ENCODE data around the gene SCARB1.

Gene SCARB1

DNA sequence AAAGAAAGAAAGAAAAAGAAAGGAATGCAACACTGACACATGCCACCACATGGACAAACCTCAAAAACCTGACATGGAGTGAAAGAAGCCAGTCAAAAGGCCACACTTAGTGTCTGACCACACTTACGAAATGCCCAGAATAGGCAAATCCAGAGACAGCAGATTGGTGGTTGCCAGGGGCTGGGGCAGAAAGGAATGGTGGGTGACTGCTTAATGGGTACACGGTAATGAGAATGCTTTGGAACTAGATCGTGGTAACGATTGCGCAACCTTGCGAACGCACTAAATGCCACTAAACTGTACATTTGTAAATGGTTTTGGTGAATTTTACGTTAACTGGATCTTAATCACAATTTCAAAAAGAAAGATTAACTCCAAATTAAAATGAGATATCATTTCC is 39.5 kb downstream of the SCARB1 start:
- no peak for DNase-seq (ENCODE audit: low read depth in 2 of 3, low spot score in 2 of 3)

DNA sequence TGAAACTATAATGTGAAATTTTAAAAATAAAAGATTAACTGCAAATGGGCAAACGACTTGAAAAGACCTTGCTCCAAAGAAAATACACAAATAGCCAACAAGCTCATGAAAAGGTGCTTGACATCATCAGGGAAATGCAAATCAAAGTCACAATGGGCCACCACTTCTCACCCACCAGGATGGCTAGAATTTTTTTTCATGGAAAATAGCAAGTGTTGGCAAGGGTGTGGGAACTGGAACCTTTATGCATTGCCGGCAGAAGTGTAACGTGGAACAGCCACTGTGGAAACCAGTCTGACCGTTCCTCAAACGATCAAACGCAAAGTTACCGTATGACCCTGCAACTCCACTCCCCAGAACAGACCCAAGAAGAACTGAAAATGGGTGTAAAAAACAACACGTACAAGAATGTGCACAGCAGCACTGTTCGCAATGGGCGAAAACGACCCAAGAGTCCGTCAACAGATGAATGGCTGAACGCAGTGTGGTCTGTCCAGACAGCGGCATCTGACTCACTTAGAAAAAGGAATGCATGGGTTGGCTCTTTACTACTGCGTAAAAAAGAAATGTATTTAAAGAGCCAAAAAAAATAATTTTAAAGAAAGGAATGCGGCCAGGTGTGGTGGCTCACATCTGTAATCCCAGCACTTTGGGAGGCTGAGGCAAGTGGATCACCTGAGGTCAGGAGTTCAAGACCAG is 40.2 kb downstream of the SCARB1 start:
- no peak for DNase-seq (ENCODE audit: low read depth in 2 of 3, low spot score in 2 of 3)

DNA sequence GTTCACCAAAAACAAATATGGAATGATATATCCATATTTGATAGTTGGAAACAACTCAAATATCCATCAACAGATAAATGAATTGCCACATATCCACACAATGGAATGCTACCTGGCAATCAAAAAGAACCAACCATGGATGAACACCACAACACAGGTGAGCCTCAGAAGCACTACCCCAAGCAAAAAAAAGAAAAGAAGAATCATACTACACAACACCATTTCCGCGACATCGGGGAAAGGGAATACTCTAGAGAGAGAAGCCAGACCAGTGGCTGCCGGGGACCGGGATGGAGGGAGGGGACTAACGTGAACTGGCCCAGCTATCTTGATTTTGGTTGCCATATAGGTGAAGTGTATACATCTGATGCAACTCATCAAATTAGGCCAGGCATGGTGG is 41.4 kb downstream of the SCARB1 start:
- no peak for DNase-seq (ENCODE audit: low read depth in 2 of 3, low spot score in 2 of 3)

DNA sequence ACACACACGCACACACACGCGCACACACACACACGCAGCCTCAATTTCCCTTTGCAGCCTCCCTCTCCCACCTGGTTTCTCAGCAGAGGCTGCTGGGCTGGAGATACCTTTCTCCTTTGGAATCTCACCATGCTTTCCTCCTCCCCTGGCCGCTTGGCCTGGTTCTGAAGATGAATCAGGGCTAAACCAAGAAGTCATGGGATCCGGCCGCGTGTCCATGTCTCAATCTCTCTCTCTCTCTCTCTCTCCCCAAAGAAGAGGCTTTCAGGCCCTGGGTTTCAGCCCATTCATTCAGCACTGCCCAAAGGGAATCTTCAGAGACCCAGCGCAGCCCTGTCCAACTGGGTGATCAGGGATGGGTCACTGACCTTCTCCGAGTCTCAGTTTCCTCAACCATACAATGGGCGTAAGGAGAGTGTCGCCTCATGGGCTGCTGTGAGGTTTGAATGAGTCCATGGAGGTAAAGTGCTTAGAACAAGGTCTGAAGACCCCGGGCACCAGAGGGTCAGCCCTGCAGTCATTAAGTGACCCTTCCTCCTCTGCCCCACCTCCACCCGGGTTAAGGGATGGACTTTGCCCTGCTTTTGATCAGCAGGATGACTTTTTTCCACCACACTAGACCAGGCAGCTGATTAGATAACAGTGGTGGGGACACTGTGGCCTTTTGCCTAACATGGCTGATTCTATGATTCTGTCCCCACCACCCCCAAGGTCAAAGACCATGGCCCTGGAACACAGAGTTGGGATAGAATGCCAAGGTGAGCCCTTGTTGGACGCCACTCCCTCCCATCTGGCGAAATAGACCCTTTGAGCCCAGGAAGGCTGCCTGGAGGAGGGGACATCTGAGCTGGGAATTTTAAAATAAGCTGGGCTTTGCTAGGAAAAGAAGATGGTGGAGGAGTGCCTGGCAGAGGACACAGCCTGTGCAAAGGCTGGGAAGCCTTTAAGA is 42.1 kb downstream of the SCARB1 start:
- no peak for DNase-seq (ENCODE audit: low read depth in 2 of 3, low spot score in 2 of 3)

DNA sequence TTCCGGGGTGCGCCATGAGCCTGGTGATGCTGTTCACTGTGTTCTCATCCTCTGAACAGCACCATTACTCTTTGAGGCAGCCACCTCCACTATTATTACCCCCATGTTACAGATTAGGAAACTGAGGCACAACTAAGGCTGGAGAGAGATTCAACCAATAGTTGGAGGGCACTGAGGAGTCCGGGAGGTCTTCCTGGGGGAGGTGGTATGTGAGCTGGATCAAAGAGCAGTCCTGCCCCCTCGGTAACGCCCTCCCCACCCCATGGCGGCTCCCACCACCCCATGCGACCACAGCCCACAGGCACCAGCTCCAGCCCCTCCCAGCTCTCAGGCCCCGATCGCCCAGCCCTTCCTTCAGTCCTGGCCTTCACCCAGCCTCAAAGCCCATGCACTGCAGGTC is 43.5 kb downstream of the SCARB1 start:
- DNase-seq (ENCODE audit: low read depth in 2 of 3, low spot score in 2 of 3): no peak

DNA sequence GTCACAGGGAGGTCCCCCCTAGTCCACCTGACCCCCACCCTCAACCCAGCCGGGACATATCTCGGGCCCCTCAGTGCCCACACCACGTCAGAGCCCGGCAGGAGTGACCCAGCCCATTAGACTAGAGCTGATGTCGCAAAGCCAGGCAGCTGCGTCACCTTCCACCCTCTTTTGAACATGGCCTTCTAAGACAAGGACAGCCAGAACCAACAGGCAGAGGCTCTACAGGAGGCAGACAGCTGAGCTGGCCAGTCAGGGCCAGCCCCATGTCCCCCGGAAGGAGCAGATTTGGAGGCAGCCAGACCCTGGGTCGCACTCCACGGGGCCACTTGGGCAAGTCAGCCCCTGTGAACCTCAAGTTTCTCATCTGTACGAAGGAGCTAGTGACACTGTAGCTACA is 44.1 kb downstream of the SCARB1 start:
- DNase-seq (ENCODE audit: low read depth in 2 of 3, low spot score in 2 of 3): no peak

DNA sequence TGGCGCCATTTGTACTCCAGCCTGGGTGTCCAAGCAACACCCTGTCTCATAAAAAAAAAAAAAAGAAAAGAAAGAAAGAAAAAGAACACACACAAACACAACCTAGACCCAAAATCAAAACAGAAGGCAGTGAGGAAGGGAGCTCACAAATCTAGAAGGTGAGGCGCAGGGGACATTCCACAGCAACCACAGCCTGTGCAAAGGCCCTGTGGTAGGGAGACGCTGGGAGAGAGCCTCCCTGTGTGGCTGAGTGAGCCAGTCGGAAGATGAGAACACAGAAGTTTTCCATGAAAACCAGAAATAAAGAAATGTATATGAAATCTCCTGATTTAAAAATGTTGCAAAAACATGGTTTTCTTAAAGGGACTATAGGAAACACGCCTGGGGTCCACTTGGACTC is 44.6 kb downstream of the SCARB1 start:
- no peak for DNase-seq (ENCODE audit: low read depth in 2 of 3, low spot score in 2 of 3)

DNA sequence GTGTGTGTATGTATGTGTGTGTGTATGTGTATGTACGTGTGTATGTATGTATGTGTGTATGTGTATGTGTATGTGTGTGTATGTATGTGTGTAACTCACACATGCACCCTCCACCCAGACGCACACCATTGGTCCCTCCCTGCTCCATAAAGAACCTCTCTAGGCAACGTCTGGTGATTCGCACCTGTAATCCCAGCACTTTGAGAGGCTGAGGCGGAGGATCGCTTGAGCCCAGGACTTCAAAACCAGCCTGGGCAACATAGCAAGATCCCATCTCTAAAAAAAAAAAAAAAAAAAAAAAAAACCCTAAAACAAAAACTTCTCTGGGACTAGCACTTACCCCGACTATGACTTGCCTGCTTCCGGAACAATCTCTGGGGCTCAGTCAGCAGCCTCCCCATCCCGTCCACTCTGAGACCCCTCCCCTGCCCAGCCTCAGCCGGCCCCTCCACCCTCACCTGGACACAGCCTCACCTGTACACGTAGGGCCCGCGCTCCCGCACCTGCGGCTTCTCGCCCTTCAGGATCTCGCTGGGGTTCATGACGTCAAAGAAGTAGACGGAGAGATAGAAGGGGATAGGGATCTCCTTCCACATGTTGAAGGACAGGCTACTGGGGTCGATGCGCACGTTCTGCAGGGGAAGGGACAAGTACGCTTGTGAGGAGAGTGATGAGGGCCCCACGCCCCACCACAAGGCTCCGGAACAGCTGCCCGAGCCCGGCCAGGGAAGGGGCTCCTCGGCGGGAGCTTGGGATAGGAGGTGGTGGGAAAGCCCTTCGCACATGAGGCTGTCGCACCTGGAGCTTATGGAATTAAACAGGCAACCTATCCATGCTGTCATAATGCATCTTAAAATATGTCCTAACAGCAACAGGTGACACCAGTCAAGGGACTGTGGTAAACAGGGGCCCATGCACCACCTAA is 46.3 kb downstream of the SCARB1 start:
- DNase-seq (ENCODE audit: low read depth in 2 of 3, low spot score in 2 of 3): no peak

DNA sequence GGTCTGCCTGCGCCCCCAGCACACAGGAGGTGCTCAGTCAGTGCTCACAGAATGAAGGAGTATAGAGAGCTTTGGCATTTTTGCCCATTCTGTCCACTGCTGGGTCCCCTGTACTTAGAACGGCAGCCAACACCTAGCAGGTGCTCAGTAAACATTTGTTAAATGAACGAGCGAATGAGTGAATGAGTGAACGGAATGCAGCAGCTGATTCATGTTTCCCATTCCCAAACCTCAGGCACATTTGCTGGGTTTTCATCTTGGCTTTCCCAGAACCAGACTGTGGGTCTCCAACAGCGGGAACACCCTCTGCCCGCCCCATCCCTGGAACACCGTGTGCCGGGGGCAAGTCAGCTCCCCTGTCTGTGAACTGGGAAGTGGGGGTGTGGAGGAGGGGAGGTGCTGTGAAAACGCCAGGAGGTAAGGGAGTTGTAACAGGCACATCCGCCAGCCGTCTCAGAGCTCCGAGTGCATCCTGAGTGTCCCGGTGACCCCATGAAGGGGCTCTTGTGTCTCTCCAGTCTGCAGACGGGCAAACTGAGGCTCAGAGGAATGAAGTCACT is 47.3 kb downstream of the SCARB1 start:
- no peak for DNase-seq (ENCODE audit: low read depth in 2 of 3, low spot score in 2 of 3)

DNA sequence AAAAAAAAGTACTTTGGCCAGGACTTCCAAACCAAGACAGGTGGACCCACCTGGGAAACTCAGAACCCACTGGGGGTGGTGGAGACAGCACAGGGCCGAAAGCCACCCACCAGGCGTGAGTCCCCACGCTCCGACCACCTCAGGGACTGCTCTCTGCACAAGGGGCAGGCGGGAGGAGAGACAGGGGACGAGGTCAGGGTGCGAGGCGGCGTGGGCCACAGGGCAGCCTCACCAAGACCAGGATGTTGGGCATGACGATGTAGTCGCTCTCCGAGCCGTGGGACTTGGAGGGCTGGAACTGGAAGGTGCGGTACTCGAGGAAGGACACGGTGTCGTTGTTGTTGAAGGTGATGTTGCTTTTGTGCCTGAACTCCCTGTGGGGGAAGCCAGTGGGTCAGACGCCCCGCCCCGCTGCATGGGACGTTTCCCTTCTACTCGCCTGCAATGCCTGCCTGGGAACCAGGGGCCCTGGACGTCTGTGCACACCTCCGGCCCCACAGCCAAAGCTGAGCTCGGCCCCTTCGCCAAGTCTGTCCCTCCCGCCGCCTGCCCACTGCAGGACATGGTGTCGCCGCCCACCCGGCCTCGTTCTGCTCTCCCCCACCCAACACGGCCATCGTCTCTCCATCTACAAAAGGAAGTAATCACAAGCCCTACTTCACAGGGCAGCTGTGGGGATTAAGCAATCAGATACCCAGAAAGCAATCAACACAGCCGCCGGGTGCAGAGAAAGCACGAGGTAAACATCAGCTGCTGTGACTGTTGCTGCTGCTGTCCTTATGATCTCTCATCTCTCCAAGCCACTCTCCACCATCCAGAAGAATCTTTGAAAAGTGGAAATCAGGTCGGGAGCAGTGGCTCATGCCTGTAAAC is 48.7 kb downstream of the SCARB1 start:
- no peak for DNase-seq (ENCODE audit: low read depth in 2 of 3, low spot score in 2 of 3)

DNA sequence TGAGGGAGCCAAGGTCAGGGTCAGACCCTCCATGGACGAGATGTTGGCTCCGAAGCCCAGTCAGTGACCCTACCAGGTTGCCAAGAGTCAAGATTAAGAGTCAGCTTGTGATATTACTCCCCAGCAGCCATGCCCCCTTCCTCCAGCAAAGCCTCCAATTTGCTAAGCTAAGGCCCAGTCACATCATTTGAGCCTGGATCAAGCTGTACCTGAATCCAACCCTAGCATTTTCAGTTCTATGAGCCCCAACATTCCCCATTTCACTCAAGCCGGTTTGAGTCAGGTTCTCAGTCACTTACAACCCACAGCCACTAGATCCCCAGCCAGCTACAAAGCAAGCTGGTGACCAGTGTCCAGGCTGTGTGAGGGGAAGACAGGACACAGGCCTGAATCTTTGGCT is 49.9 kb downstream of the SCARB1 start:
- no peak for DNase-seq (ENCODE audit: low read depth in 2 of 3, low spot score in 2 of 3)

DNA sequence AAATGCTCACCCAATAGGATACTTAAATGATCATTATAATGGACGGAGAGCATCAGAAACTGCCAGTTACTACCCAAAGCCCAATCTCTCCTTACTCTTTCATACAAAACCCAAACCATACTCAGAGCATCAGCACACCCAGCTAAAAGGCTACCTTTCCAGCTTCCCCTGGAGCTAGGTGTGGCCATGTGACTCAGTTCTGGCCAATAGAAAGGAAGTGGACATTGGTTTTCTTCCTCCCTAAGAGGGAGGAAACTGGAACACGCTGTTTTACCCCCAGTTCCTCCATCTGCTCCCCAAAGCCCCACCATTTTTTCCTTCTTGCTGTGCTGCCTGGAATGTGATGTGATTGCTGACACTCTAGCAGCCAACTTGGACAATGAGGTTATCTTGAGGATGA is 50.7 kb downstream of the SCARB1 start:
- no peak for DNase-seq (ENCODE audit: low read depth in 2 of 3, low spot score in 2 of 3)

DNA sequence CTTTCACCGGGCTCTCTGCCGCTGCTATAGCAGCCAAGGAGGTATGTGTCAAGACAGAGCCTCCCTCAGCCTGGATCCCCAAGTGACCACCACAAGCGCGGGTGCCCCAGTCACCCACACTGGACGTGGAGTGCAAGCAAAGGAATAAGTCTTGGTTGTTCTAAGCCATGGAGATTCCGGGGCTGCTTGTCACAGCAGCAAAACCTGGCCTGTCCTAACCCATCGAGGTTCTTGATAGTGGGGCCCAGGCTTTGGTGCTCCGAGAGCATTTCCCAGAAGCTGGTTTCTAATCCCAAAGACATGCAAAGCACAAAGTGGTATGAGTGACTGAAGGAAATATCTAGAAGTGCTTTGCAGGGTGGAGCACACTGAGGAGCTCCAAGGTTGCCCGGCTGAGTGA is 51.3 kb downstream of the SCARB1 start:
- no peak for DNase-seq (ENCODE audit: low read depth in 2 of 3, low spot score in 2 of 3)

DNA sequence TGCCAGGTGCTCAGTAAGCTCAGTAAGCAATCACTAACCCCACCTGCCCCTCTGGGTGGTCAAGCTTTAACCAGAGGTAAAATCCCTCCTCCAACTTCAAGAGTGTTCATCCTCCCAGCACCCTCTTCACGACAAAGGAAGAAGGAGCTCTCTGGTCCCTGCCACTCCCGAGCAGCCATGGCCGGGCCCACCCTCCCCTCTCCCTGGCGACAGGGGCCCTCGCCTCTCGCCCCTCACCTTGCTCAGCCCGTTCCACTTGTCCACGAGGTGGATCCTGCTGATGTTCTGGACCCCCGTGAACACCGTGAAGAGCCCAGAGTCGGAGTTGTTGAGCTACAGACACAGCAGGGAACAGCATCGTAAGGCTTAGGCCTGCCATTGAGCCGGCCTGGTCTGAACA is 52.0 kb downstream of the SCARB1 start:
- DNase-seq (ENCODE audit: low read depth in 2 of 3, low spot score in 2 of 3): no peak

DNA sequence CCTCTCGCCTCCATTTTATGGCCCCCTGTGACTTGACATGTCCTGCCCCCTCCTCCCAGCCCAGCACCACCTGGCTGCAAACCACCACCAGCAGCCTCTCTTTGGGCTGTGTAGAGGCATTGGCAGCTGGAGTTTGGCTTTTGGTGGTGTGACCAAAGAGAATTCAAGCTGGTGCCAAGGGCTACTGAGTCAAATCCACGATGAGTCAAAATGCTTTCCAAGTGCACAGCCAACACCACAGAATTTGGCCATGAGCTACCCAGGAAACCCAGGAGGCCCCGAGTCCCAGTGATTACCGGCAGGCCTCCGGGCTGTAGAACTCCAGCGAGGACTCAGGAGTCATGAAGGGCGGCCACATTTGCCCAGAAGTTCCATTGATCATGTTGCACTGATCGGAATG is 53.8 kb downstream of the SCARB1 start:
- DNase-seq (ENCODE audit: low read depth in 2 of 3, low spot score in 2 of 3): no peak

DNA sequence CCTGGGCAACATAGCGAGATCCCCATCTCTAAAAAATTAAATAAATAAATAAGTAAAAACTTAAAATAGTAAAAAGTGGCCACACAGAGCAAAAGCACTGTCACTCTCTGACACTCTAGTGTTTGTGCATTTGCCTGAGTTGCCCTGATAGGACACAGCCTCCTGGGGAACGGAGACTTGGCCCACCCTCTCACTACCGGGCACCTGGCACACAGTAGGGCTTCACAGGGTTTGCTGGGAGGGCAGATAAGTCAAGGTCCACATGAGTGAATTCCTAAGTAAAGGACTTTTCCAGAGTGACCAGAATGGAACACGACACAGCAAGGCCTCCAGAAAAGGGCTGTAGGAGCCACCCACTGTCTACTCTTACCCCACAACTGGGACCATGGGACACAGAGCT is 54.3 kb downstream of the SCARB1 start:
- no peak for DNase-seq (ENCODE audit: low read depth in 2 of 3, low spot score in 2 of 3)

DNA sequence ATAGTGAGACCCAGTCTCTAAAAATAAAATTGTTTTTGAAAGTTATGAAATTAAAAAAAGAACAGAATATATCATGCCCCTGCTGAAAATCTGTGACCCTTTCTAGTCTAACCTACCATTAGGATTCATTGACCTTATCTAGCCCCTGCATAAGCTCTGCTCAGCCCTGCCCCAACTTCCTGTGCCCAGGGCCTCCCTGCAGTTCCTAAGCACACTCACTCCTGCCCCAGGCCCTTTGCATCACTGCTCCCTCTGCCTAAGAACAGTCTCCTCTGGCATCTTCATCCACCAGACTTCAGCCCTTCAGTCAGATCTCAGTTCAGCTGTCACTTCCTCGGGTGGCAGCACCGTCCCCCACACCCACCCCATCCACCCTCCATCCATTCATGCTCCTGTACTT is 55.4 kb downstream of the SCARB1 start:
- DNase-seq (ENCODE audit: low read depth in 2 of 3, low spot score in 2 of 3): no peak

DNA sequence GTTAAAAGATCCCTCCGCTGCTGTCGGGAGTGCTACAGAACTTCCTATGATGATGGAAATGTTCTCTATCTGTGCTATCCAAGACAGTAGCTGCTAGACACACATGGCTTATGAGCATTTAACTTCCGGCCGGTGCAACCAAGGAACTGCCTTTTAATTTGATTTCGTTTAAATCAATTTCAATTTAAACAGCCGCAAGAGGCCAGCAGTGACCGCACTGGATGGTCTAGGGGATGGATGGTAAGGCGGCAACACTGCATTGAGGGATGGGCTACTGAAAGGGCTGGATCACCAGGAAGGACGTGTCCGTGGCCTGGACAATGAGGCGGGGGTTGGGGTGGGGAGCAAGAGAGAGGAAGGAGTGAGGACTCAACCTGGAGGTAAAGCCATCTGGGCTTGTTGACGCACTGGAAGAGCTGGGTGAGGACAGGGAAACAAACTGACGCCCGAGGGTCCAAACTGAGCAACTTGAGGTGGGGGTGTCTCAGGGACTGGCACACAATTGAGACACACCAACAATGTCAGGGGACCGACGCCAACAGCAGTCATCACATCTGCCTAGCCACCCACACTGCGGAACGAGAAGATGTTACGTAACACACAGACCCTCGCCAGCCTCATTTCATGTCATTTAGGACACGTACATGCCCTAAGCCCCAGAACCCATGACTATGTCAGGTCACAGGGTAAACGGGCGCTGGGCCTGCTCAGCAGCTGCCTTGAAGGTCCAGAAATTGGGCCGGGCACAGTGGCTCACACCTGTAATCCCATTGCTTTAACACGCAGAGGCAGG is 57.6 kb downstream of the SCARB1 start:
- DNase-seq (ENCODE audit: low read depth in 2 of 3, low spot score in 2 of 3): no peak

DNA sequence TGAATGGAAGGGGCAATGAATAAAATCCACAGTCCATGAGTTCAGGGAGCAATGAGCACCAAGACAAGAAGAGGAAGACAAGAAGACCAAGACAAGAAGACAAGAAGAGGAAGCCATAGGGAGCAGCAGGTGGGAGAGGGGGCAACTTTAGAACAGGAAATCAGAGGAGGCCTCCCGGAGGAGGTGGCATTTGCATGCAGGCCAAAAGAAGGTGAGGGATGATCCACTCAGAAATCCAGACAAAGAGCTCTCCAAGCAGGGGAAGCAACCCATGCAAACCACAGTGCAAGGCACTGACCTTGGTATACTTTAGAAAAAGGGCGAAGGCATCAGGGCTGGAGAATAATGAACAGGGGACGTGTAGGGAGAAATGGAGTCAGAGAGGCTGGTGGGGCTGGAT is 58.6 kb downstream of the SCARB1 start:
- no peak for DNase-seq (ENCODE audit: low read depth in 2 of 3, low spot score in 2 of 3)
